CD4-positive, alpha-beta memory T cell (primary cell): Measurements from ENCODE around the gene TMOD2. TPM values are rescaled to one million over a fixed set of nuclear protein-coding genes. Genes with fewer than 3 reads are reported as not detected.

ENCODE experiments used
- CTCF ChIA-PET: fragments of 350-600 bp; sonication (Branson Sonifier 250); formaldehyde crosslinking; loops from one replicate; lab custom pipeline; 2021; ENCODE audit warnings: inconsistent platforms; ENCODE audit not compliant: partially characterized antibody; lab: Charles Lee
- POLR2A ChIA-PET: fragments of 350-600 bp; sonication (Branson Sonifier 250); formaldehyde crosslinking; loops from one replicate; lab custom pipeline; 2021; ENCODE audit not compliant: partially characterized antibody; lab: Charles Lee
- DNase-seq, 5 donors: peaks; one replicate each; pipeline versions ENCODE4 v3.0.0 to v3.0.0-alpha.2; 2020 to 2022; ENCODE audit warnings: mixed read lengths in 1 of 5
- H3K27ac ChIP-seq: one replicate; pipeline ENCODE4 v1.7.0; 2013; ENCODE audit warnings: low read depth, low read length
- H3K27me3 ChIP-seq: 2 replicates; pipeline ENCODE4 v1.7.0; 2013; ENCODE audit warnings: mild to moderate bottlenecking, low read length, moderate library complexity; ENCODE audit not compliant: insufficient read depth
- H3K36me3 ChIP-seq: 2 replicates; pipeline ENCODE4 v1.7.0; 2013; ENCODE audit warnings: mild to moderate bottlenecking, low read length, moderate library complexity; ENCODE audit not compliant: insufficient read depth
- H3K4me1 ChIP-seq: 2 replicates; pipeline ENCODE4 v1.7.0; 2013; ENCODE audit warnings: mild to moderate bottlenecking, low read length, moderate library complexity; ENCODE audit not compliant: insufficient read depth
- H3K4me3 ChIP-seq, 2 donors: one replicate each; pipeline ENCODE4 v1.7.0; 2013; ENCODE audit warnings: low read length in 2 of 2, mild to moderate bottlenecking in 1 of 2
- H3K9me3 ChIP-seq, 2 donors: one replicate each; pipeline ENCODE4 v1.7.0; 2013; ENCODE audit warnings: low read length in 2 of 2, control low read depth in 1 of 2; ENCODE audit not compliant: control insufficient read depth in 1 of 2
- H3K27ac Mint-ChIP-seq, 7 donors: one replicate each; pipeline ENCODE4 v1.8.0; 2020 to 2021; ENCODE audit warnings: mixed read lengths in 7 of 7, mild to moderate bottlenecking in 6 of 7, inconsistent platforms in 3 of 7, moderate library complexity in 3 of 7
- H3K27me3 Mint-ChIP-seq, 2 donors: one replicate each; pipeline ENCODE4 v1.8.0; 2020 to 2021; ENCODE audit warnings: mixed read lengths in 2 of 2
- H3K36me3 Mint-ChIP-seq, 2 donors: one replicate each; pipeline ENCODE4 v1.8.0; 2020 to 2021; ENCODE audit warnings: mixed read lengths in 2 of 2, inconsistent platforms in 1 of 2, mild to moderate bottlenecking in 1 of 2
- H3K4me1 Mint-ChIP-seq, 4 donors: one replicate each; pipeline ENCODE4 v1.8.0; 2020 to 2021; ENCODE audit warnings: mixed read lengths in 4 of 4, mild to moderate bottlenecking in 1 of 4
- H3K4me3 Mint-ChIP-seq, 8 donors: one replicate each; pipeline ENCODE4 v1.8.0; 2020 to 2021; ENCODE audit warnings: mixed read lengths in 8 of 8, mild to moderate bottlenecking in 7 of 8, moderate library complexity in 6 of 8, inconsistent platforms in 3 of 8
- H3K9me3 Mint-ChIP-seq, 8 donors: one replicate each; pipeline ENCODE4 v1.8.0; 2020 to 2021; ENCODE audit warnings: mixed read lengths in 8 of 8, mild to moderate bottlenecking in 5 of 8, inconsistent platforms in 3 of 8, moderate library complexity in 1 of 8
- intact Hi-C: fragments of 100-400 bp; cut with micrococcal nuclease; formaldehyde crosslinking; loops from one replicate; pipeline ENCODE4 v1.15.1; 2023
- polyA plus RNA-seq, 2 donors: library from polyadenylated mRNA; unstranded; fragments of 300-500 nt; fragmentation: Illumina TruSeq; gene quantifications; one replicate each; pipeline ENCODE4 v1.2.3, GENCODE V29; 2021
- total RNA-seq, 2 experiments: library from RNA; stranded (reverse); gene quantifications; one replicate each; pipeline ENCODE4 v1.2.3, GENCODE V29; 2021

TMOD2 gene
- total and polyA plus RNA-seq, 4 experiments from 2014 or later: 1.4 to 20.3 (median 11.4) TPM

DNA sequence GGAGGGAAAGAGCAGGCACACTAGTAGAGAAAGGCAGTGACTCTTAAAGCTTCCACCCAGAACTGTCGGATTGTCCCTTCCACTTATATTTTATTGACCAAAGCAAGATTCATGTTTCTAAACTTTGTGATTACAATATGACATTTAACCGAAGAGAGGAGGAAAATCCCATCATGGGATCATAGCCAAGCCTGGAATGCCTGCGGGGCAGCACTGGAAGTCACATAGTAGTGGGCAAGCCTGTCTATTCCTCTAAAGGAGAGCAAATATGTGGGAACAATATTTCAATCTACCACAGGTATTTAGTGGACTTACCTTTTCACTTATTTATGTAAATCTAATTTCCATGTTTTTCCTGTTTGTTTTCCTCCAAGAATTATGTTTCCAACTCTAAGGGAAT lies 74.3 kb downstream of the TMOD2 start:
- peaks cover 0 to 4% of the 10 kb centered on the region in 2 donors for H3K9me3 ChIP-seq
- H3K36me3 ChIP-seq: no peaks in the 10 kb centered on the region
- no peaks in the 10 kb centered on the region for H3K27me3 ChIP-seq
- ChIA-PET CTCF (interaction anchor here (1.1 to 1.4 kb wide), 2 partner anchors 10 to 402 kb away, joined by 4 to 5 read pairs; no protein-coding TSS in a partner anchor), POLR2A (interaction anchor here (1.0 kb wide), 1 partner anchor 9 kb away, joined by 3 read pairs; no protein-coding TSS in a partner anchor)
- H3K27ac Mint-ChIP-seq: no peak overlapping the region
- no peak overlapping the region for H3K27ac ChIP-seq
- peaks cover 0 to 2% of the 10 kb centered on the region in 2 donors for H3K27me3 Mint-ChIP-seq
- no peak overlapping the region for H3K4me3 ChIP-seq
- peaks cover 0 to 16% (median 8%) of the 10 kb centered on the region in 8 donors for H3K9me3 Mint-ChIP-seq
- H3K4me1 ChIP-seq: peaks cover 3% of the 10 kb centered on the region
- intact Hi-C loops: loop anchor here (10.0 kb wide), 1 partner anchor 91 kb away; the partner anchor contains the start of gene LYSMD2
- DNase-seq: no peak
- no peak overlapping the region for H3K4me3 Mint-ChIP-seq
- H3K4me1 Mint-ChIP-seq: peaks cover 2 to 13% (median 8%) of the 10 kb centered on the region in 4 donors
- peaks cover 6 to 7% of the 10 kb centered on the region in 2 donors for H3K36me3 Mint-ChIP-seq

DNA sequence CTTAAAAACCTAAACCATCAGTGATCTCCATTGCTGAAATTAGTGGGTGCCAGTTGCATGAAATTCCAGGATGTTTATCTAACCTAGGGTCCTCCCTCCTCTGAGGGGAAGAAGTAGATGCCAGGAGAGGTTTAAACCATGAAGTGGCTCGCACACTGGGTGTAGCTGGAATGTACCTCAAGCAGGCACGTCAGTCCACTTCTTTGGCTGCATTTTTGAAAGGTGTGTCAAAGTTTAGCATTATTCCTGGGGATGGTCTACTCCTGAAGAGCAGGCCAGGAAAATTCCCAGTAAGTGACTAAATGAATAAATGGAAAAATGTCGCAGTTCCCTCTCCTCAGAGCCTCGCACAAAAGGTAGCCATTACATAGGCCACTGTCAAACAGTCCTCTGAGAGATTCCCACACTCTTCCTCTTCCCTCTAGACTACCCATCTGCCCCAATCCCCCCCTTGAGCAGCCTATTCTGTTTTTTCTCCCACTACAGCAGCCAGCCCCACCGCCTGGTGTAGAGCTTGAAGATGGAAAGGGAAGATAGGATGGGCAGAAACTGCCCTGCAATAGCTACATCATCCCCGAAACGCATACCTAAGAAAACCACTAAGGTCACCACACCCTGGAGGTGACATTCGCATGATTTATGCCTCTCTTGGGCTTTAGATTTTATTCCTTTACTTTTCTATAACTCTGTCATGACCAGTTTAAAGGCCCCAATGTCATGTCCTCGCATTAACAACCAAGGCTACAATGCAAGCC lies 77.4 kb downstream of the TMOD2 start:
- Mint-ChIP-seq H3K4me3 (peak overlapping the region; percentile 38 to 99 (median 93)), H3K27me3 (no peaks in the 10 kb centered on the region), H3K27ac (peak overlapping the region in 5 of 7 donors; percentile 91 to 97 (median 93)), H3K4me1 (peaks cover 26 to 44% (median 36%) of the 10 kb centered on the region in 4 donors), H3K9me3 (no peaks in the 10 kb centered on the region), H3K36me3 (peaks cover 0 to 6% of the 10 kb centered on the region in 2 donors)
- intact Hi-C loops: loop anchor here (10.0 kb wide), 1 partner anchor 94 kb away; the partner anchor contains the start of gene LYSMD2
- Histone ChIP-seq H3K4me3 (peak overlapping the region in 1 of 2 donors; percentile 91), H3K27me3 (no peaks in the 10 kb centered on the region), H3K9me3 (no peaks in the 10 kb centered on the region), H3K27ac (peak overlapping the region; percentile 75), H3K4me1 (peaks cover 33% of the 10 kb centered on the region), H3K36me3 (no peaks in the 10 kb centered on the region)
- CTCF ChIA-PET: interaction anchor here (1.0 to 1.3 kb wide), 2 partner anchors 18 to 53 kb away, joined by 3 to 5 read pairs; no protein-coding TSS in a partner anchor
- POLR2A ChIA-PET: interaction anchor here (1.0 to 2.4 kb wide), 5 partner anchors 33 to 350 kb away, joined by 3 to 18 read pairs (median 5); no protein-coding TSS in a partner anchor
- DNase-seq: no peak

DNA sequence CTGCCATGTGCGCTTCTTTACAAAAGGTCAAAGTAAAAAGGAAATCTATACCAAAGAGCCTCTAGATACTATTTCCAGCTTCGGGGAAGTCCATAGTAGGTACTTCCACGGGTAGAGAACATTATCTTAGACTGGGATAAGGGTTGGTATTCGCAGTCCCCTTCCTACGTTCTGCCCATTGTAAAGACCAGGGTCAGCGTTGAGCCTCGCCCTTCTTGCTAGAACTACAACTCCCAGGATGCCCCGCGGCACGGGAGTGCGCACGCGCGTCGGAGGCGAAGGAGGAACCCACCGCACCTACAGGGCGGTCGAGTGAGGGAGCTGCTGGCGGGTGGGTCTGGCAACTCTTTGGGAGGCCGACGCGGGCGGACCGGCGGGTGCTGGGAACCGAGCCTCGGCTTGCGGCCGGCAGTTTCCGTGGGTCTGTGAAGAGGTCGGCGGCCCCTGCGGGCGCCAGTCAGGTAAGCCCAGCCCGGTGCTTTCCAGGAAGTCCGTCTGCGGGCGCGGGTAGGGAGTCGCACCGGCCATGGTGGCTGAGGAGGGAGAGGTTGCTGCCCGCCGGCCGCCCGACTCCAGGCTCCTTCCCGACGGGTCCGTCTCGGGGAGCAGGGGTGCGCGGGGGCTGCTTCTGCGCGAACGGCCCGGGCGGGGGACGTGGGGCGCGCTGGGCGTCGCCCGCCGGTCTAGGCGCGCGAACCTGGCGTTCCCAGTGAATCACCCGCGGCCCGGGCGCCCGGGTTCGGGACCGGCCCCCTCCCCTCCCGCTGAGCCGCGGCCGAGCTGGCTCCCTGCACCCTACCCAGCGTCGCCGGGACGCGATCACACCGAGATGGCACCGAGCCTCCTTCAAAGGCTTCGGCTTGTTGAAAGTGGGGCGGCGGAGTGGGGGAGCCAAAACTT lies 78.2 kb downstream of the TMOD2 start, which contains the start of gene TMOD3:
Gene TMOD3, plus strand, starts transcription at position 278 of the 900 bp plus-strand sequence. CDS start 33,232 bp downstream, outside the sequence.
- peak within 1 kb of the TSS; percentile 75 for H3K27ac ChIP-seq
- intact Hi-C loops: loop anchor here (1.0 to 10.0 kb wide), 3 partner anchors 33 to 95 kb away; partner anchors contain the start of gene LYSMD2
- peaks cover 0 to 6% of the 10 kb centered on the region in 2 donors for H3K36me3 Mint-ChIP-seq

DNA sequence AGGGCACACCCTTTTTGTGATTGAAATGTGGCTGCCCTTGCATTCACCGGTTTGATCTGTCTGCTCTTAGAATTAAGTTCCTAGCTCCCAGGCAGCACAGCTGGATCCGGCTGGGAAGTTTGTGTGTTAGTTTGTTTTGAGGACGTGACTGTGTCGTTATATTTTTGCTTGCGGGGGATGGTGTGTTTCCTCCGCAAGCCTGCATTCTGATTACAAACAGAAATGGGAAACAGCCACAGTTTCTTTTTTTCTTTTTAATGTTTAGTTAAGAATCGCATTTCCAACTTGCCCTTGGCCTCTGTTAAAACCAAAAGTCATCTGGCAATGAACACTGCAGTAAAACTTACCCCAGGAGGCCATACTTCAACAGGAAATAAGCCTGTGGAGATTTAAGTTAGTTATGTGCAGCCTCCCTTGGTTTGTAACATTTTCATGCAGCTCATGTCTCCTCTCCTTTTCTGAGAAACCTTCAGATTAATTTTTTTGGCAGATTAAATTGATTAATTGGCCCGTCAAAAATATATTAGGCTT lies 78.9 kb downstream of the TMOD2 start:
- ChIA-PET CTCF (interaction anchor here (0.9 kb wide), 1 partner anchor 76 kb away, joined by 3 read pairs; no protein-coding TSS in a partner anchor), POLR2A (interaction anchor here (1.1 to 2.4 kb wide), 8 partner anchors 8 to 98 kb away, joined by 3 to 18 read pairs (median 6); partner anchors contain the start of gene LYSMD2)
- no peak for DNase-seq
- Histone ChIP-seq H3K27ac (peak overlapping the region; percentile 75), H3K9me3 (no peaks in the 10 kb centered on the region), H3K36me3 (no peaks in the 10 kb centered on the region), H3K4me1 (peaks cover 46% of the 10 kb centered on the region), H3K4me3 (peak overlapping the region; percentile 85 to 91), H3K27me3 (no peaks in the 10 kb centered on the region)
- Mint-ChIP-seq H3K27me3 (no peaks in the 10 kb centered on the region), H3K9me3 (no peaks in the 10 kb centered on the region), H3K4me1 (peaks cover 38 to 59% (median 47%) of the 10 kb centered on the region in 4 donors), H3K27ac (peak overlapping the region; percentile 91 to 98 (median 95)), H3K4me3 (peak overlapping the region; percentile 92 to 99 (median 98)), H3K36me3 (peaks cover 0 to 6% of the 10 kb centered on the region in 2 donors)
- intact Hi-C loops: loop anchor here (1.0 to 5.0 kb wide), 2 partner anchors 32 to 47 kb away; no protein-coding TSS in a partner anchor

More for the DNA sequence above, 78.2 kb downstream of the TMOD2 start, which contains the start of gene TMOD3:
- peaks cover 32 to 52% (median 42%) of the 10 kb centered on the region in 4 donors for H3K4me1 Mint-ChIP-seq
- peak; percentile 84 to 89 (median 86) for DNase-seq
- Histone ChIP-seq H3K4me1 (peaks cover 38% of the 10 kb centered on the region), H3K4me3 (peak within 1 kb of the TSS; percentile 85 to 91), H3K36me3 (no peaks in the 10 kb centered on the region), H3K27me3 (no peaks in the 10 kb centered on the region), H3K9me3 (no peaks in the 10 kb centered on the region)
- H3K9me3 Mint-ChIP-seq: no peaks in the 10 kb centered on the region
- H3K27me3 Mint-ChIP-seq: no peaks in the 10 kb centered on the region
- CTCF ChIA-PET: interaction anchor here (0.9 to 1.3 kb wide), 3 partner anchors 18 to 77 kb away, joined by 3 to 5 read pairs (median 3); no protein-coding TSS in a partner anchor
- POLR2A ChIA-PET: interaction anchor here (1.0 to 2.4 kb wide), 9 partner anchors 9 to 349 kb away, joined by 3 to 18 read pairs (median 6); partner anchors contain the start of gene LYSMD2
- H3K4me3 Mint-ChIP-seq: peak within 1 kb of the TSS; percentile 92 to 99 (median 98)
- H3K27ac Mint-ChIP-seq: peak within 1 kb of the TSS; percentile 91 to 98 (median 95)

DNA sequence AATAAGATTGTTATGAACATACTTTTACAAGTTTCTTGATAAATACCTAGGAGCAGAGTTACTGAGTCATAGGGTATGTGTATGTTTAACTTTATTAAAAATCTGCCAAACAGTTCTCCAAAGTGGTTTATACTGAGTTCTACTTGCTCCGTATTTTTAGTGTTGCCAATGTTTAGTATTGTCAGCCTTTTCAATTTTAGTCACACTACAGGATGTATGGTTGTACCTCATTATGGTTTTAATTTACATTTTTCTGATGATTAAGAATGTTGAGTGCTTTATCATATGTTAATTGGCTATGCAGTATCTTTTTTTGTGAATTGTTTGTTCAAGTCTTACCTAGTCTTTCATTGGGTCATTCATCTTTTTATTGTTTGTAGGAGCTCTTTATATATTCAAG lies 82.4 kb downstream of the TMOD2 start:
- Mint-ChIP-seq H3K9me3 (no peaks in the 10 kb centered on the region), H3K4me3 (peak overlapping the region in 4 of 8 donors; percentile 42 to 51 (median 48)), H3K36me3 (peaks cover 0 to 6% of the 10 kb centered on the region in 2 donors), H3K27me3 (no peaks in the 10 kb centered on the region), H3K4me1 (peaks cover 62 to 93% (median 76%) of the 10 kb centered on the region in 4 donors), H3K27ac (peak overlapping the region in 1 of 7 donors; percentile 11)
- Histone ChIP-seq H3K27ac (no peak overlapping the region), H3K4me3 (no peak overlapping the region), H3K4me1 (peaks cover 69% of the 10 kb centered on the region), H3K36me3 (no peaks in the 10 kb centered on the region), H3K27me3 (no peaks in the 10 kb centered on the region), H3K9me3 (no peaks in the 10 kb centered on the region)
- intact Hi-C loops: loop anchor here (1.0 to 5.0 kb wide), 2 partner anchors 28 to 44 kb away; no protein-coding TSS in a partner anchor
- no peak for DNase-seq
- ChIA-PET POLR2A (interaction anchor here (1.3 to 1.8 kb wide), 2 partner anchors 8 to 28 kb away, joined by 3 to 6 read pairs; no protein-coding TSS in a partner anchor), CTCF (no interaction called here)

DNA sequence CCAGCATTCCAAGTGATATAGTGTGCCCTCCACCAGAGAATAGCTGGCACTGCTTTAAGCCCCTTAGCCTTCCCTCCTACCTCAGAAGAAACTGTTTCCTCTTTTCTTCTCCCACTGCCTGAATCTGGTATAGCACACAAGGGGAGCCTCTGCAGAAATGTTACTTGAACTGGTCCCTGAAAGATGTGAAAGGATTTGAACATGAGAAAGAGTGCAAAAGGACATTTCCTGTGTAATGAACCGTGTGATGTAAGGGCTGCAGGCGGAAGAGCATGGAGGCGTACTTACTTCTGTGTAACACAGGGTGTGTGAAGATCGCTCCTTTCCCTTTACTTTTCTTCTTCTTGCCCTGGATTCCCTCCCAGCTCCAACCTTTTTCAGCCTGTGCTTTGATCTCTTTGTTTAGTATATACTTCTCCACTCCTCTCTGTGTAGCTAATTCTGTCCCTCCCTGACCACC lies 86.4 kb downstream of the TMOD2 start:
- POLR2A ChIA-PET: interaction anchor here (1.4 to 1.9 kb wide), 2 partner anchors 8 to 9 kb away, joined by 4 to 7 read pairs; partner anchors contain the start of gene TMOD3
- Mint-ChIP-seq H3K36me3 (no peaks in the 10 kb centered on the region), H3K27ac (peak overlapping the region in 4 of 7 donors; percentile 13 to 63 (median 50)), H3K27me3 (no peaks in the 10 kb centered on the region), H3K4me3 (peak overlapping the region; percentile 4 to 71 (median 52)), H3K4me1 (peaks cover 64 to 96% (median 80%) of the 10 kb centered on the region in 4 donors), H3K9me3 (no peaks in the 10 kb centered on the region)
- Histone ChIP-seq H3K36me3 (no peaks in the 10 kb centered on the region), H3K27me3 (no peaks in the 10 kb centered on the region), H3K27ac (no peak overlapping the region), H3K4me1 (peaks cover 83% of the 10 kb centered on the region), H3K4me3 (no peak overlapping the region), H3K9me3 (no peaks in the 10 kb centered on the region)
- CTCF ChIA-PET: interaction anchor here (1.0 to 1.7 kb wide), 2 partner anchors 9 to 61 kb away, joined by 3 to 4 read pairs; no protein-coding TSS in a partner anchor
- peak in 2 of 5 donors; percentile 10 to 17 for DNase-seq
- intact Hi-C loops: no loop called here
